ENCODE data around the gene BCS1L.

Gene BCS1L

DNA sequence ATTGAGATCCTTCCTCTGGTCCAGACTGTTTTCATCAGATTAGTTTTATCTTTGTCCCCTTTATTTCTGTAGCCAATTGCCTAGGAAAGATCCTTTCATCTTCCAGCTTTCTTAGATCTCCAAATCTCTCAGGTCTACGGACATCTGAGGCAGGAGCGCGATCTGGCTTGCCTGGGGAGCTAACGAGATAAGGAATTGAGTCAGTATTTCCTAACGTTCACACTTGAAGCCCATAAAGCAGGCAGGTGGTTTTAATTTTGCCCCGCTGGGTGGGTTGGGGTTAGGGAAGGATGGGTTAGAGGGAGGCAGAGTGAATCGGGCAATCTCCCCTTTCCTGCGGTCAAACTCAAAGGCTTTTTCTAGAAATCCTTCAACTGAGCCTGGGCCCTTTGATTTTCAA is 50.4 kb downstream of the BCS1L start:
- peaks cover 15% of the 10 kb centered on the region for H3K4me1 ChIP-seq (ENCODE audit: low read length)
- H3K4me3 ChIP-seq (ENCODE audit: low read length), result no peak overlapping the region
- no peak for TF ChIP-seq EZH2phosphoT487 (IDR thresholded peaks at IDR 0.05; ENCODE audit: low read depth)
- TF ChIP-seq, protein P1, sequence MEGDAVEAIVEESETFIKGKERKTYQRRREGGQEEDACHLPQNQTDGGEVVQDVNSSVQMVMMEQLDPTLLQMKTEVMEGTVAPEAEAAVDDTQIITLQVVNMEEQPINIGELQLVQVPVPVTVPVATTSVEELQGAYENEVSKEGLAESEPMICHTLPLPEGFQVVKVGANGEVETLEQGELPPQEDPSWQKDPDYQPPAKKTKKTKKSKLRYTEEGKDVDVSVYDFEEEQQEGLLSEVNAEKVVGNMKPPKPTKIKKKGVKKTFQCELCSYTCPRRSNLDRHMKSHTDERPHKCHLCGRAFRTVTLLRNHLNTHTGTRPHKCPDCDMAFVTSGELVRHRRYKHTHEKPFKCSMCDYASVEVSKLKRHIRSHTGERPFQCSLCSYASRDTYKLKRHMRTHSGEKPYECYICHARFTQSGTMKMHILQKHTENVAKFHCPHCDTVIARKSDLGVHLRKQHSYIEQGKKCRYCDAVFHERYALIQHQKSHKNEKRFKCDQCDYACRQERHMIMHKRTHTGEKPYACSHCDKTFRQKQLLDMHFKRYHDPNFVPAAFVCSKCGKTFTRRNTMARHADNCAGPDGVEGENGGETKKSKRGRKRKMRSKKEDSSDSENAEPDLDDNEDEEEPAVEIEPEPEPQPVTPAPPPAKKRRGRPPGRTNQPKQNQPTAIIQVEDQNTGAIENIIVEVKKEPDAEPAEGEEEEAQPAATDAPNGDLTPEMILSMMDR (IDR thresholded peaks at IDR 0.05; ENCODE audit: low read depth, low read length), result no peak
- H3K4me2 ChIP-seq (ENCODE audit: low read length), result 0 out of 2 replicates have a peak overlapping the region, but pooled peaks have one; percentile 43
- no peak overlapping the region for H3K27ac ChIP-seq (ENCODE audit: low read length)
- no peaks in the 10 kb centered on the region for H3K9me3 ChIP-seq (ENCODE audit: insufficient read depth, low read length)
- H3K79me2 ChIP-seq (ENCODE audit: low read length), result peaks cover 38% of the 10 kb centered on the region
- H2AFZ ChIP-seq (ENCODE audit: low read depth, low read length), result peak overlapping the region; percentile 67
- no peaks in the 10 kb centered on the region for H3K27me3 ChIP-seq (ENCODE audit: low read depth, low read length)
- H3K36me3 ChIP-seq (replicated peaks; ENCODE audit: low read depth, low read length), result no peaks in the 10 kb centered on the region
- no peaks in the 10 kb centered on the region for H4K20me1 ChIP-seq (ENCODE audit: insufficient read depth, low read length)
- no peak overlapping the region for H3K9ac ChIP-seq (ENCODE audit: low read length)

DNA sequence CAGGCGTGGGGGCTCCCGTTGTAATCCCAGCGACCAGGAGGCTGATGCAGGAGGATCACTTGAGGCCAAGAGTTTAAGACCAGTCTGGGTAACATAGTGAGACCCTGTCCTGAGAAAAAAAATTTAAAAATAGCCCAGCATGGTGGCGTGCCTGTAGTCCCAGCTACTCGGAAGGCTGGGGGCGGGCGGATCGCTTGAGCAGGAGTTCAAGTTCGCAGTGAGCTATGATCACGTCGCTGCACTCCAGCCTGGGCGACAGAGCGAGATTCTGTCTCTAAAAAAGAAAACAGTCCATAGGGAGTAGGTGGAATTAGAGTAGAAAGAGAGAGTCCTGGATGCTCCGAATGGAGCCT is 50.8 kb downstream of the BCS1L start:
- peaks cover 15% of the 10 kb centered on the region for H3K4me1 ChIP-seq (ENCODE audit: low read length)
- no peaks in the 10 kb centered on the region for H3K9me3 ChIP-seq (ENCODE audit: insufficient read depth, low read length)
- H3K9ac ChIP-seq (ENCODE audit: low read length), result no peak overlapping the region
- peak overlapping the region; percentile 67 for H2AFZ ChIP-seq (ENCODE audit: low read depth, low read length)
- no peaks in the 10 kb centered on the region for H3K27me3 ChIP-seq (ENCODE audit: low read depth, low read length)
- no peak overlapping the region for H3K27ac ChIP-seq (ENCODE audit: low read length)
- peak overlapping the region; percentile 43 for H3K4me2 ChIP-seq (ENCODE audit: low read length)
- no peak for TF ChIP-seq EZH2phosphoT487 (IDR thresholded peaks at IDR 0.05; ENCODE audit: low read depth)
- TF ChIP-seq, protein P1 (IDR thresholded peaks at IDR 0.05; ENCODE audit: low read depth, low read length), result no peak
- H3K36me3 ChIP-seq (replicated peaks; ENCODE audit: low read depth, low read length), result no peaks in the 10 kb centered on the region
- peak overlapping the region; percentile 99 for H3K4me3 ChIP-seq (ENCODE audit: low read length)
- peaks cover 42% of the 10 kb centered on the region for H3K79me2 ChIP-seq (ENCODE audit: low read length)
- peaks cover 2% of the 10 kb centered on the region; the same call in 1 of the 2 replicates for H4K20me1 ChIP-seq (ENCODE audit: insufficient read depth, low read length)

DNA sequence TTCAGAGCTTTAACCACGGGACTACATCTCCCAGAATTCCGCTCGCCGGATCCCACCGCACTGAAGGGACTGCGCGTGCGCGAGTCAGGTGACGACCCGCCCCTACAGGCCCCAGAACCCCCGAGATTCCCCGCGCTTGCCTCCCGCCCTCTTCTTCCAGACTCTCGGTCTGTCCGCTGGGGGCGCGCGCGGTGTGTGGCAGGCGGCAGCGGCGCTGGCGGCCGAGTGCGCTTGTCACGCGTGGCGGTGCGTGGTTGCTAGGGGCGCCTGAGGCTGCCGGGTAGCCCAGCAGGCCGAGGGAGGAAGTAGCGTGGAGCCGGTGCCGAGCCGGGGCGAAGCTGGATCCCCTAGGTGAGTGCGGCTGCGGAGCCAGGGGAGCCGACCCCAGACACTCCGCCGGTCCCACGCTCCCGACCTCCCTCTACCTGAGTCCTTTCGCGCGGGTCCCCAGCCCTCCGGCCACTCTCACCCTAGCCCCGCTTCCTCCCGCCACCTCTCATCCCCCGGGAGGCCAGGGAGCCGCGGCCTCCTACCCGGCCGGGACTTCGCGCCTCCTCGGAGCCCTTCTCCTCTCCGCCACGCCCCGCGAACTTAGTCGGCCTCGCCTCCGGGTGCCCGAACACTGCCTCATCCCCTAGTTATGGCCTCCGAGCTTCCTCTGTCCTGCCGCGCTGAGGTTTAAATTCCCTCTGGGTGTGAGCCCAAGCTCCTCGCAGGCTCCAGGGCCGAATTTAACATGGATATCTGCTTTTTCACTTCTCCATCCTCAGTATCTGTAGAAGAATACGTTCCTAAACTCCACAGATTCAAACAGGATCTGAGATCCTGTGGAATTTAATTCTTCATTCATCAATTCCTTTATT is 51.4 kb downstream of the BCS1L start, which contains the start of gene TTLL4:
TSS of gene TTLL4 (plus strand) at position 149 of the 863 bp plus-strand sequence. CDS start 26,842 bp downstream, outside the sequence.
- Histone ChIP-seq H3K9ac (ENCODE audit: low read length) (peak within 1 kb of the TSS; percentile 90), H2AFZ (ENCODE audit: low read depth, low read length) (peak within 1 kb of the TSS; percentile 67), H3K4me3 (ENCODE audit: low read length) (peak within 1 kb of the TSS; percentile 99), H3K27ac (ENCODE audit: low read length) (peak within 1 kb of the TSS; percentile 39), H3K9me3 (ENCODE audit: insufficient read depth, low read length) (no peaks in the 10 kb centered on the region), H3K79me2 (ENCODE audit: low read length) (peaks cover 44% of the 10 kb centered on the region), H3K4me2 (ENCODE audit: low read length) (peak within 1 kb of the TSS; percentile 99), H3K36me3 (replicated peaks; ENCODE audit: low read depth, low read length) (peaks cover 2% of the 10 kb centered on the region), H3K4me1 (ENCODE audit: low read length) (peaks cover 15% of the 10 kb centered on the region), H4K20me1 (ENCODE audit: insufficient read depth, low read length) (peaks cover 3% of the 10 kb centered on the region; the same call in 1 of the 2 replicates), H3K27me3 (ENCODE audit: low read depth, low read length) (no peaks in the 10 kb centered on the region)
- no peak for TF ChIP-seq EZH2phosphoT487 (IDR thresholded peaks at IDR 0.05; ENCODE audit: low read depth)
- TF ChIP-seq, protein P1 (IDR thresholded peaks at IDR 0.05; ENCODE audit: low read depth, low read length), result peak; percentile 56

DNA sequence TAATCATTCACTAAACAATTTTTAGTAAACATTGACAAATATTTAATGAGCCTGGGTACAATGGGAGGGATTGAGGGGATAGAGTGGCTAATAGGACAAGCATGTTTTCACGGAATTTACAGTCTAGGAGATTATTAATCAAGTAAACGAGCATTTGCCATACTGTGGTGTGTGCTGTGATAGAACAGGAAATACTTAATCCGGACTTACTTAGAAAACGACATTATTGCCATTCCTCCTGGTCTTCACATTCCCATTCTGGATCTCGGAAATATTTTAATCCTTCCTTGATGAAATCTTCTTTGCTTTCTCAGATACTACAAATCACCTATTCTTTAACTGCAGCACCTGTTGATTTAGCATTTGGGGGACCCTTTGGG is 52.1 kb downstream of the BCS1L start:
- peaks cover 3% of the 10 kb centered on the region; the same call in 1 of the 2 replicates for H4K20me1 ChIP-seq (ENCODE audit: insufficient read depth, low read length)
- peaks cover 44% of the 10 kb centered on the region for H3K79me2 ChIP-seq (ENCODE audit: low read length)
- peaks cover 15% of the 10 kb centered on the region for H3K4me1 ChIP-seq (ENCODE audit: low read length)
- peak overlapping the region; percentile 99 for H3K4me3 ChIP-seq (ENCODE audit: low read length)
- H3K27ac ChIP-seq (ENCODE audit: low read length), result peak overlapping the region; percentile 39
- no peaks in the 10 kb centered on the region for H3K27me3 ChIP-seq (ENCODE audit: low read depth, low read length)
- peaks cover 6% of the 10 kb centered on the region for H3K36me3 ChIP-seq (replicated peaks; ENCODE audit: low read depth, low read length)
- H3K9ac ChIP-seq (ENCODE audit: low read length), result peak overlapping the region; percentile 90
- H2AFZ ChIP-seq (ENCODE audit: low read depth, low read length), result peak overlapping the region; percentile 7; the same call in 1 of the 2 replicates
- H3K4me2 ChIP-seq (ENCODE audit: low read length), result peak overlapping the region; percentile 99
- no peaks in the 10 kb centered on the region for H3K9me3 ChIP-seq (ENCODE audit: insufficient read depth, low read length)
- no peak for TF ChIP-seq EZH2phosphoT487 (IDR thresholded peaks at IDR 0.05; ENCODE audit: low read depth)
- TF ChIP-seq, protein P1 (IDR thresholded peaks at IDR 0.05; ENCODE audit: low read depth, low read length), result no peak

Data from OCI-LY3 (cell line).